SIG-M5 treated with dmso at 0.1 percent for 504 hours (cell line): ENCODE results near the gene DMGDH.
A peak's percentile ranks its signal among the peaks of the same experiment; 100 is the strongest.

Experiments used
- DNase-seq: peaks from one replicate; lab custom pipeline; 2025; ENCODE audit not compliant: unreplicated experiment; lab: John Stamatoyannopoulos, UW

The DMGDH gene

DNA sequence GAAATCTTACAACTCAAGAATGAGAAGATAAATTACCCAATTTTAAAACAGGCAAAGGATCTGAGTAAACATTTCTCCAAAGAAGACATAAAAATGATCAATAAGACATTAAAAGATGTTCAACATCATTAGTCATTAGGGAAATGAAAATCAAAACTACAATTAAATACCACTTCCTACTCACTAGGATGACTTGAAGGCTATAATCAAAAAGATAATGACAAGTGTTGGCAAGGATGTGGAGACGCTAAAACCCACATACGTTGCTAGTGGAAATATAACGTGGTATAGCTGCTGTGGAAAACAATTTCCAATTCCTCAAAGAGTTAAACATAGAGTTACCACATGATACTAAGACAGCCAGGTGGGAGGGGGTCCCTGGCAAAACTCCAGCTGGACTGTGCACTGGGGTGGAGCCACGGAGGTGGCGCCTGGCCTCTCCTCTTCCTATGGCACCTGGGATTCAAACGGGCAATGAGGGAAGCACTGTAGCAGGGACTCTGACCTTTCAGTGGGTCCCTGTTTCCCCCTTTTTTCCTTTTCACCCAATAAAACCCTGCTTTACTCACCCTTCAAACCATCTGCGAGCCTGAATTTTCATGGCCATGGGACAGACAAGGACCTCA is 90.2 kb downstream of the DMGDH start:
- no peak for DNase-seq

GRCh38 chr5:78975035-78975434 is 94.4 kb downstream of the DMGDH start:
- DNase-seq = no peak

- no peak for DNase-seq
These were observed 94.9 kb downstream of the DMGDH start for GRCh38 chr5:78974601-78975000.

DNA sequence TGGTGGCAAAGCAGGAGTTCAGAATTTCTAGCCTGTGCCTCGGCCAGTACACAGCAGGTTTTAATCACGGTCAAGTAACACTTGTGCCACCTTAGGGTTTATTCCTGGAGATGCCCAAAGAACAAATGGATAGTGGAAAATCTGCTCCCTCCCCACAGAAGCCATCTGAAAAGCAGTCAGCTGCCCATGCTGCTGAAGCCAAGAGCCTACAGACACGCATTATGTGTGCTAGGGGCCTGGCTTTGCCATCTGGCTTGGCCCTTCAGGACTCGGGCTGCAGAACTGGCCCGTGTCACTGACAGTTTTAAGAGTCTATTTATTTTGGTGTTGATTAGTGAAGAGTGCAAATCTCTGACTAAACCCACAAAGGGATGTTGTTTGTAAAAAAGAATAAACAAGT is 95.5 kb downstream of the DMGDH start:
- DNase-seq = no peak

DNA sequence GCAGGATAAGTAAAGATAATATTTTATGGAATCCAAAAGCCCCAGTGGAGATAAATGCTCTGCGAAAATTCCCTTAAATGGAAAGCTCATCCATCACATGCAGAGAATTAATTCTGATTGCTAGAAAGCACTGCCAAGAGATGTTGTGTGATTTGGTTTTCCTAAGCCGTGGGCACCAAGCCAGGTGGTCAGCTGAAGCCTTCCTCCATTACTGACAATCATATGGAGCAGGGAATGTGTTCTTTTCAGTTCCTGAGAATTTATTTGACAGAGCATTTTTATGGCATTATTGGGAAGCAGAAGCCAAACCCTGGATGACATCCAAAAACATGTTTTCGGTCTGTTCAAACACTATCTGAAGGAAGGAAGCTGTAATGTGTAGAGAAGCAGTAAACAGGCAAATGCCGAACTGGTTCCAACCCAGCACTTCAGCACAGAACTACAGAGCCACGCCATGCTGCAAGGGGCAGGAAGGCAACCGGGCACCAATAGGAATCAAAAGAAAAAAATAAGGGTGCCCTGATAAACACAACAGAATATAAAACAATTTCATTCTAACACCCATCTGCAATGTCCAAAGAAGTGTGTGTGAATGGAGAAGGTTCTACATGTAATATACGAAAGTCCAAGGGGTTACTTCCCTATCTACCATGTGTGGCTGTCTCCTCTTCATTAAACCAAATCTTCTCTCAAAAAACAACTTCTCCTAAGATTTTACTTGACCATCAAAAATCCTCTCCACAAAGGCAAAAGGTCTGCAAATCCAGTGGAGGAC is 96.6 kb downstream of the DMGDH start:
- no peak for DNase-seq

- DNase-seq = no peak
These were observed 97.5 kb downstream of the DMGDH start for GRCh38 chr5:78971998-78972397.

DNA sequence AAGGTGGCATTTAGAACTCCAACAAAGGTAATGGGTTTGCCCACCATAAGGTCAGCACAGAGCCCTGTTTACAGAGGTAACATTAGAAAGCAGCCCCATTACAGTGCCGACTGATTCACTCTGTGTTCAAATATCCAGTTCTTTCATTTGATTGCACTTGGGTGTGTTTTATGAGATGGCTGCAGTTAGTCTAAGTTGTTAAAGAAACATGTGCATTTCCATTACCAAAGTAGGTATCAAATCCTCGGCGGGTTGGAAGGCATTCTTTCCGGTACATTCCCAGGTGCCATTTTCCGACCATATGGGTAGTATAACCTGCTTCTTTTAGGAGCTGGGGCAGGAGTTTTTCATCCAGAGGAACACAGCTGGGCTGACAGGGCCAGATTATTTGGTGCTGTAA is 100.7 kb downstream of the DMGDH start:
- no peak for DNase-seq

DNA sequence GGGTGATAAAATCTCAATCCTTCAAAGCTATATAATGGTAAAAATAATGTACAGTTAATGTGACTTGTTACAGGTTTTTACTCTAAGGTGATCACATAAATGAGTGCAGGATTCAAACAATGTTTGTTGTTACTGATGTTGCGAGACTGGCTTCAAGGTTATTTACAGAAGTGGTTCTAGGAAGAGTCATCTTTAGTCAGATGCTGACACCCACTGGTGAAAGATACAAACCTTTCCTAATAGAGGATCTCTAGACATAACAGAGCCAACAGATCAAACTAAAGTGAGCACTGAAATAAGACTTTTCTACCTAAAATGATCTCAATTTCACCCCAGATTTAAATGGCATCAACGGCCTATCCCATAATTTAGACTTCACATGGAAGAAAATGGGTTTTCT is 104.6 kb downstream of the DMGDH start:
- peak; percentile 70 for DNase-seq

DNA sequence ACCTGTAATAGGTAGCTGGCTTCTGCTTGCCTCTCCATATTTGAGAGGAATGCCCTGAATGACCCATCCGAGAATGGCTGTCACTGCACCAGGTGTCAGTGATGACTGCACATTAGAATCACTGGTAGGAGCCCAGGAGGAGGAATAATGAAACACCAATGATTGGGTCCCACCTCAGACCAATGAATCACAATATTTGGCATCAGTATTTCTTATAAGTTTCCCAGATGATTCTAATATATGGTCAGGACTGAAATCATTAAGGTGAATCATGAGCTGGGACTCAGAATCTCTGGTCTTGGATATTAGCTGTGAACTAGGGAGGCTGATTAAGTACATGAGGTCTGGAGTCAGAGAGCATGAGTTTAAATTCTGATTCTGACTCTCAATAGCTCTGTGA is 107.7 kb downstream of the DMGDH start:
- no peak for DNase-seq

DNA sequence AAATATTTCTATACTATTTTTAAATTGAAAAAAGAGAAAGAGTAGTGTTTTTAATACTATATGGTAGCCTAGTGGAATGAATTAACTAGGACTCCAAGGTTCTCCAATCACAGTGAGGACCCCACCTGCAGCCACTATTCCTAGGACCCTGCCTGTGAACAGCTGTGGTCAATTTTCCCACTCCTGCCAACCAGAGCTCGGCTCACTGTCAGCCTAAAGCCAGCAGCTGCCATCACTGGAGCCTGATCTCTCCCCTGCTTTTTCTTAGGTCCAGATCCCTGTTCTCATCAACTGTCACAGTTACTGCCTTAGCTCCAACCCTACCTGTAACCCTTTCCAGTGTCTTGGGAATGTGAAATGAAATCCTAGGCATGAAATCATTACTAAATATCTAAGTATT is 109.7 kb downstream of the DMGDH start:
- no peak for DNase-seq

DNA sequence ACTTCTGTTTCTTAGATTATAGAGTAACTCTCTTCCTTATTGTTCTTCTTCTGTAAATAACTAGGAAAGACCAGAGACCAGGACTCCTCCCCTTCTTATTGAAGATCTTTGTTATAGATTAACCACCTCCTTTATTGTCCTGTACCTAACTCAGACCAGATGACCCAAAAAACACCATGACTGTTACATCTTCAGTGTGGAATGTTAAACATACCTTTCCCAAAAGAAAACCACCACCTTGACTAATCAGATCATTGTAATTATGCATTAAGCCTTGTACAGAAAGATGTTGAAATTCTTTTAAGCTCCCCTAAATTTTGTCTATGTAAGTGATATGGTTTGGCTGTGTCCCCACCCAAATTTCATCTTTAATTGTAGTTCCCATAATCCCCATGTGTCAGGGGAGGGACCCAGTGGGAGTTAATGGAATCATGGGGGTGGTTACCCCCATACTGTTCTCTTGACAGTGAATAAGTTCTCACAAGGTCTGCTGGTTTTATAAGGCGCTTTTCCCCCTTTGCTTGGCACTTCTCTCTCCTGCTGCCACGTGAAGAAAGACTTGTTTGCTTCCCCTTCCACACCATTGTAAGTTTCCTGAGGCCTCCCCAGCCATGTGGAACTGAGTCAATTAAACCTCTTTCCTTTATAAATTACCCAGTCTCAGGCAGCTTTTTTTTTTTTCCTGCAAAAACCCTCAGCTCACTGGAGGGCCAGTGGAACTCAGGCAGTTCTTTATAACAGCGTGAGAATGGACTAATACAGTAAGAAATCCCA is 110.6 kb downstream of the DMGDH start:
- no peak for DNase-seq

DNA sequence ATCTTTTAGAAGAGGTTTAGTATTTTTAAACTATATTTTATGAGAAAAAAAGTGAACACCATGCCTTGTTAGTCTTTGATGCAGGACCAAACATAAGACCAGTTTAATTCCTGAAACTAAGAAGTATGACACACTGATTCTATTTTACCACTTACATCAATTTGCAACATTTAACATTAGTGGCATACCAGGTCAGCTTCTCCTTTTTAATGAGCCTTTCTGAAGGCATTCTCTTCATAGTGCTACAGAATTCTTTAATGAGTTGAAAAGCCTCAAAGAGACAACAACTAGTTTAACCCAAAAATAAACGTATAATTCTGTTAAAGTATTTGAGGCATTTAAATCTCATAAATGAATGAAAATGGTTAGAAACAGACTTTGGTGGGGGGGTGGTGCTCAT is 112.6 kb downstream of the DMGDH start:
- no peak for DNase-seq

DNA sequence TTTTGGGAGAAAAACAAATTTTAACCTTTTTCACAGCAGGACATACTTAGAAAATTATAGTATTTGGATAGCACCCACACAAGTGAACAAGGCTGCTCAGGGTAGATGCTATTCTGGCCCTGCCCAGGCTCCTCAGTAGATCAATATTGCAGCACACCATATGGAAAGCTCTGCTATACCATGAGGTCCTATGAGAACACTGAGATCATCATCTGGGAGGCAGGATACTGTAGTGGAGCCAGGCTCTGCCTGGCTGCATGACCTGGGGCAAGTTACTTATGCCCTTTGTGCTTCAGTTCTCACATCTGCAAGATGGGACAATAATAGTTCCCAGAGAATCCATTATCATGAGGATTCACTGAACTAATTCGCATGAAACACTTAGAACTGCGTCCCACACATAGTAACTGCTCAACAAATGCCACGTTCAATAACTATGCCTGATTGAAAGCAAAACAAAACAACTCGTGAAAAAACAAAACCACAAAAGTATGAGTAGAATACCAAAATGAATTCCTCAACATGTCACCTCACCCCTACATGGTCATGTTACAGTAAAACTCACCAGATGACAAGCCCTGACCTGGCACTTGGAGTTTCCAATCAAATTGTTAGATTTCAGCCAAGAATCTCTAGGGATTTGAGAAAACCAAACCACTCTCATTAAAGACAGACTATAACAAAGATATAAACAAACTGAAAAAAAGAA is 116.2 kb downstream of the DMGDH start:
- DNase-seq = no peak
